Activated CD4-positive, alpha-beta memory T cell treated with anti-CD3 and anti-CD28 coated beads for 36 hours (primary cell): ENCODE data around the gene PRIM1. TPM values are rescaled to one million over a fixed set of nuclear protein-coding genes. Genes with fewer than 3 reads are reported as not detected.

Source experiments
- CTCF ChIA-PET: fragments of 350-600 bp; sonication (Branson Sonifier 250); formaldehyde crosslinking; loops from one replicate; lab custom pipeline; 2021; ENCODE audit warnings: antibody characterized with exemption, inconsistent platforms; lab: Charles Lee
- POLR2A ChIA-PET: fragments of 350-600 bp; sonication (Branson Sonifier 250); formaldehyde crosslinking; loops from one replicate; lab custom pipeline; 2021; ENCODE audit warnings: antibody characterized with exemption; lab: Charles Lee
- DNase-seq: peaks from one replicate; pipeline ENCODE4 v3.0.0-alpha.2; 2020
- H3K27ac Mint-ChIP-seq: one replicate; pipeline ENCODE4 v1.8.0; 2021; ENCODE audit warnings: mixed read lengths
- H3K27me3 Mint-ChIP-seq: one replicate; pipeline ENCODE4 v1.8.0; 2021; ENCODE audit warnings: mixed read lengths
- H3K36me3 Mint-ChIP-seq: one replicate; pipeline ENCODE4 v1.8.0; 2021; ENCODE audit warnings: mixed read lengths
- H3K4me1 Mint-ChIP-seq: one replicate; pipeline ENCODE4 v1.8.0; 2021; ENCODE audit warnings: low read depth, mixed read lengths
- H3K4me3 Mint-ChIP-seq: one replicate; pipeline ENCODE4 v1.8.0; 2021; ENCODE audit warnings: mild to moderate bottlenecking, mixed read lengths
- H3K9me3 Mint-ChIP-seq: one replicate; pipeline ENCODE4 v1.8.0; 2021; ENCODE audit warnings: mixed read lengths
- intact Hi-C: fragments of 100-400 bp; cut with micrococcal nuclease; formaldehyde crosslinking; loops from one replicate; pipeline ENCODE4 v1.15.1; 2023
- total RNA-seq, 2 experiments: library from RNA; stranded (reverse); gene quantifications; one replicate each; pipeline ENCODE4 v1.2.3, GENCODE V29; 2021

The PRIM1 gene
- total RNA-seq, 2 experiments from 2014 or later, result 74.5 to 75.3 TPM

- Mint-ChIP-seq H3K36me3 (peaks cover 65% of the 10 kb centered on the region), H3K4me1 (peaks cover 49% of the 10 kb centered on the region)
- POLR2A ChIA-PET, result interaction anchor here (0.8 to 4.7 kb wide), 8 partner anchors 27 to 388 kb away, joined by 4 to 29 read pairs (median 12); partner anchors contain the start of genes PRIM1 and PTGES3
These were observed 27.5 kb downstream of the PRIM1 start for GRCh38 chr12:56724701-56724971.

GRCh38 chr12:56723889-56724700, 28.0 kb downstream of the PRIM1 start:
- ChIA-PET POLR2A (interaction anchor here (0.7 to 4.7 kb wide), 4 partner anchors 36 to 67 kb away, joined by 3 to 29 read pairs (median 6); partner anchors contain the start of gene PTGES3), CTCF (no interaction called here)
- H3K9me3 Mint-ChIP-seq, result no peaks in the 10 kb centered on the region

More at GRCh38 chr12:56724701-56724971, 27.5 kb downstream of the PRIM1 start:
- CTCF ChIA-PET, result interaction anchor here (1.1 kb wide), 1 partner anchor 38 kb away, joined by 4 read pairs; no protein-coding TSS in a partner anchor
- Mint-ChIP-seq H3K4me3 (peak overlapping the region; percentile 96), H3K27ac (peak overlapping the region; percentile 94), H3K27me3 (no peaks in the 10 kb centered on the region), H3K9me3 (no peaks in the 10 kb centered on the region)
- DNase-seq, result no peak
- intact Hi-C loops, result loop anchor here (2.0 kb wide), 1 partner anchor 88 kb away; no protein-coding TSS in a partner anchor

GRCh38 chr12:56723352-56723751, 28.8 kb downstream of the PRIM1 start:
- DNase-seq, result no peak
- H3K9me3 Mint-ChIP-seq, result no peaks in the 10 kb centered on the region
- peak overlapping the region; percentile 94 for H3K27ac Mint-ChIP-seq
- H3K4me1 Mint-ChIP-seq, result peaks cover 60% of the 10 kb centered on the region
- peak overlapping the region; percentile 96 for H3K4me3 Mint-ChIP-seq
- CTCF ChIA-PET, result interaction anchor here (0.8 to 1.2 kb wide), 2 partner anchors 38 to 88 kb away, joined by 3 to 5 read pairs; no protein-coding TSS in a partner anchor
- POLR2A ChIA-PET, result interaction anchor here (1.0 to 4.7 kb wide), 3 partner anchors 35 to 39 kb away, joined by 6 to 29 read pairs (median 7); partner anchors contain the start of gene PTGES3
- no peaks in the 10 kb centered on the region for H3K27me3 Mint-ChIP-seq
- H3K36me3 Mint-ChIP-seq, result peaks cover 71% of the 10 kb centered on the region
- intact Hi-C loops, result no loop called here

More at GRCh38 chr12:56723889-56724700, 28.0 kb downstream of the PRIM1 start:
- Mint-ChIP-seq H3K4me3 (peak overlapping the region; percentile 96), H3K36me3 (peaks cover 66% of the 10 kb centered on the region), H3K4me1 (peaks cover 54% of the 10 kb centered on the region), H3K27ac (peak overlapping the region; percentile 94), H3K27me3 (no peaks in the 10 kb centered on the region)
- peak; percentile 28 for DNase-seq
- intact Hi-C loops, result loop anchor here (2.0 kb wide), 1 partner anchor 87 kb away; no protein-coding TSS in a partner anchor

- H3K36me3 Mint-ChIP-seq, result peaks cover 69% of the 10 kb centered on the region
- H3K27ac Mint-ChIP-seq, result peak overlapping the region; percentile 66
- intact Hi-C loops, result no loop called here
- POLR2A ChIA-PET, result interaction anchor here (1.5 to 4.7 kb wide), 3 partner anchors 34 to 94 kb away, joined by 3 to 29 read pairs (median 5); partner anchors contain the start of gene PTGES3
- peaks cover 60% of the 10 kb centered on the region for H3K4me1 Mint-ChIP-seq
- no peak for DNase-seq
- no peaks in the 10 kb centered on the region for H3K27me3 Mint-ChIP-seq
- H3K9me3 Mint-ChIP-seq, result no peaks in the 10 kb centered on the region
- H3K4me3 Mint-ChIP-seq, result peak overlapping the region; percentile 96
- CTCF ChIA-PET, result interaction anchor here (0.8 to 1.2 kb wide), 2 partner anchors 38 to 87 kb away, joined by 3 to 5 read pairs; no protein-coding TSS in a partner anchor
These were observed 29.3 kb downstream of the PRIM1 start for GRCh38 chr12:56722832-56723231.

- ChIA-PET POLR2A (interaction anchor here (0.7 to 4.7 kb wide), 6 partner anchors 33 to 93 kb away, joined by 3 to 29 read pairs (median 4); partner anchors contain the start of gene PTGES3), CTCF (interaction anchor here (1.1 kb wide), 1 partner anchor 266 kb away, joined by 3 read pairs; no protein-coding TSS in a partner anchor)
- DNase-seq, result no peak
- intact Hi-C loops, result no loop called here
- Mint-ChIP-seq H3K27me3 (no peaks in the 10 kb centered on the region), H3K9me3 (no peaks in the 10 kb centered on the region), H3K36me3 (peaks cover 68% of the 10 kb centered on the region), H3K27ac (peak overlapping the region; percentile 66), H3K4me3 (peak overlapping the region; percentile 96), H3K4me1 (peaks cover 66% of the 10 kb centered on the region)
These were observed 30.4 kb downstream of the PRIM1 start for GRCh38 chr12:56721721-56722120.

GRCh38 chr12:56721216-56721615, 30.9 kb downstream of the PRIM1 start:
- intact Hi-C loops, result no loop called here
- Mint-ChIP-seq H3K9me3 (no peaks in the 10 kb centered on the region), H3K27me3 (no peaks in the 10 kb centered on the region), H3K4me3 (peak overlapping the region; percentile 96), H3K27ac (peak overlapping the region; percentile 66), H3K36me3 (peaks cover 72% of the 10 kb centered on the region), H3K4me1 (peaks cover 71% of the 10 kb centered on the region)
- ChIA-PET POLR2A (interaction anchor here (1.9 to 4.7 kb wide), 4 partner anchors 11 to 43 kb away, joined by 5 to 29 read pairs (median 7); partner anchors contain the start of gene PTGES3), CTCF (interaction anchor here (1.1 to 1.7 kb wide), 2 partner anchors 85 to 267 kb away, joined by 3 to 7 read pairs; no protein-coding TSS in a partner anchor)
- DNase-seq, result no peak

- H3K4me3 Mint-ChIP-seq, result peak overlapping the region; percentile 6
- POLR2A ChIA-PET, result interaction anchor here (1.9 to 4.7 kb wide), 4 partner anchors 10 to 43 kb away, joined by 5 to 29 read pairs (median 7); partner anchors contain the start of gene PTGES3
These were observed 31.4 kb downstream of the PRIM1 start for GRCh38 chr12:56720731-56721151.

GRCh38 chr12:56719056-56719455, 33.1 kb downstream of the PRIM1 start:
- intact Hi-C loops, result no loop called here
- ChIA-PET POLR2A (interaction anchor here (1.2 to 1.9 kb wide), 3 partner anchors 30 to 35 kb away, joined by 3 to 9 read pairs (median 6); partner anchors contain the start of gene PTGES3), CTCF (interaction anchor here (0.7 to 1.0 kb wide), 3 partner anchors 16 to 64 kb away, joined by 3 read pairs; no protein-coding TSS in a partner anchor)
- Mint-ChIP-seq H3K4me3 (no peak overlapping the region), H3K27ac (peak overlapping the region; percentile 66), H3K9me3 (no peaks in the 10 kb centered on the region), H3K4me1 (peaks cover 71% of the 10 kb centered on the region), H3K36me3 (peaks cover 82% of the 10 kb centered on the region), H3K27me3 (no peaks in the 10 kb centered on the region)
- no peak for DNase-seq

More at GRCh38 chr12:56720731-56721151, 31.4 kb downstream of the PRIM1 start:
- Mint-ChIP-seq H3K9me3 (no peaks in the 10 kb centered on the region), H3K36me3 (peaks cover 77% of the 10 kb centered on the region), H3K27me3 (no peaks in the 10 kb centered on the region), H3K27ac (peak overlapping the region; percentile 66), H3K4me1 (peaks cover 71% of the 10 kb centered on the region)
- no peak for DNase-seq
- intact Hi-C loops, result no loop called here
- CTCF ChIA-PET, result interaction anchor here (1.7 kb wide), 1 partner anchor 84 kb away, joined by 7 read pairs; no protein-coding TSS in a partner anchor

GRCh38 chr12:56718636-56719035, 33.5 kb downstream of the PRIM1 start:
- peaks cover 81% of the 10 kb centered on the region for H3K36me3 Mint-ChIP-seq
- H3K4me1 Mint-ChIP-seq, result peaks cover 68% of the 10 kb centered on the region
- no peaks in the 10 kb centered on the region for H3K9me3 Mint-ChIP-seq
- no peaks in the 10 kb centered on the region for H3K27me3 Mint-ChIP-seq
- intact Hi-C loops, result no loop called here
- DNase-seq, result no peak
- CTCF ChIA-PET, result interaction anchor here (0.7 to 1.0 kb wide), 2 partner anchors 16 to 40 kb away, joined by 3 read pairs; no protein-coding TSS in a partner anchor
- peak overlapping the region; percentile 66 for H3K27ac Mint-ChIP-seq
- no peak overlapping the region for H3K4me3 Mint-ChIP-seq
- POLR2A ChIA-PET, result interaction anchor here (0.6 to 1.9 kb wide), 4 partner anchors 30 to 308 kb away, joined by 3 to 9 read pairs (median 4); partner anchors contain the start of gene PTGES3

- H3K27me3 Mint-ChIP-seq, result no peaks in the 10 kb centered on the region
- peaks cover 82% of the 10 kb centered on the region for H3K36me3 Mint-ChIP-seq
- H3K27ac Mint-ChIP-seq, result no peak overlapping the region
- no peak overlapping the region for H3K4me3 Mint-ChIP-seq
- POLR2A ChIA-PET, result interaction anchor here (0.6 to 1.9 kb wide), 4 partner anchors 29 to 308 kb away, joined by 3 to 9 read pairs (median 4); partner anchors contain the start of gene PTGES3
- DNase-seq, result no peak
- H3K9me3 Mint-ChIP-seq, result no peaks in the 10 kb centered on the region
- H3K4me1 Mint-ChIP-seq, result peaks cover 64% of the 10 kb centered on the region
- intact Hi-C loops, result no loop called here
- CTCF ChIA-PET, result no interaction called here
These were observed 34.0 kb downstream of the PRIM1 start for GRCh38 chr12:56718149-56718548.
